ENCODE measurements around the gene MITF.
"Not testable (repeated sequence)": the region's sequence is repeated elsewhere in the genome, so short reads cannot be mapped to it uniquely, and the experiment has no call there.

Gene MITF

DNA sequence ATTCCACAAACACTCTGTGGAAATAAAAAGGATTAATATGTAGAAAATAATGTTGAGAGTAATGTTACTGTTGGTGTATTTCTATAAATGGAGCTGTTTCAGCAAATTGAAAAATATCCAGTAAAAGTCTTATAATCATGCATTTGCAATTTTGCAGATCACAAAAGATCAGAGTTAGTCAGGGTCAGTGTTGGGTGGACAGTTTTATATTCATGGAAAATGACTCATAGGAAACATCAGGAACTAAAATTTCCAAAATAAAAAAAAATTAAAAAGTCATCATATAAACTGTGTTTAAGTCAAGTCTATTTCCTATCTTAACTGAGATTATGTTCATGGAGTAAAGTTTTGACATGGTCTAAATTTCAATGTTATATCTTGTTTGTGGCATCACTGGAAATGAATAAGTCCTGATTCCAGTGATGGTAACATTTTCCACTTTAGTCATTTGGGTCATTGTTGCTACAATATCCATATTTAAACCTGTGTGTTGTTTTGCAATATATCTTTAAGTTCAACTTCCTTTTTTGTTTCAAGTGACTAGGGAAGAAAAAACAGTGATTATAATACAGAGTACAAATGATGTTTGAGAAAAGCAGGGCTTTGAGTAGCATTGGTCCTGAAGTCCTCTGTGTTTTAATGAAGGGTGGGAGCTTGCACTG, 37.8 kb downstream of the MITF start:
- FAIRE-seq, result no peak
- DNase-seq (ENCODE audit: insufficient read length), result no peak

DNA sequence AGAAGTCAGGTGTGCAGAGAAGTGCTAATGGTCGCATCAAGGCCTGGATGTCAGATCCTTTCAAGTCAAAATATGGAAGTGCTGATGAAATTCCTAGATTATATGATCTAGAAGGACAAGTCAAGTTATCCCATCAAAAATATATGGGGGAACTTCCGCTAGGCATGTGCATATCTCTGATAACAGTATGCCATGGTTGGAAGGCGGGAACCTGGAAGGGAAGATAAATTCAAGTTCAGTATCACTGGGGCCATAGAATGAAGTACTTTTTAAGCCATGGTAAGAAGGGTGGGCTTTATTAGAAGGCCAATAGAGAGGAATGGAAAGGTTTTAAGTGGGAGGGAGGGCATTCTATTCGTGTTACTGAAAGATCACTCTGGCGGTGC, 38.3 kb downstream of the MITF start:
- FAIRE-seq, result no peak
- no peak for DNase-seq (ENCODE audit: insufficient read length)
- no peak for TF ChIP-seq POLR2AphosphoS5 (IDR thresholded peaks at IDR 0.05; ENCODE audit: low read depth, low read length)
- no peak for TF ChIP-seq TAF1 (IDR thresholded peaks at IDR 0.05; ENCODE audit: borderline replicate concordance, low read depth, low read length)
- TF ChIP-seq POLR2A (IDR thresholded peaks at IDR 0.05; ENCODE audit: low read depth, low read length), result no peak

More for the DNA sequence above, 37.8 kb downstream of the MITF start:
- TF ChIP-seq TAF1 (IDR thresholded peaks at IDR 0.05; ENCODE audit: borderline replicate concordance, low read depth, low read length), result no peak
- TF ChIP-seq POLR2AphosphoS5 (IDR thresholded peaks at IDR 0.05; ENCODE audit: low read depth, low read length), result no peak
- no peak for TF ChIP-seq POLR2A (IDR thresholded peaks at IDR 0.05; ENCODE audit: low read depth, low read length)

DNA sequence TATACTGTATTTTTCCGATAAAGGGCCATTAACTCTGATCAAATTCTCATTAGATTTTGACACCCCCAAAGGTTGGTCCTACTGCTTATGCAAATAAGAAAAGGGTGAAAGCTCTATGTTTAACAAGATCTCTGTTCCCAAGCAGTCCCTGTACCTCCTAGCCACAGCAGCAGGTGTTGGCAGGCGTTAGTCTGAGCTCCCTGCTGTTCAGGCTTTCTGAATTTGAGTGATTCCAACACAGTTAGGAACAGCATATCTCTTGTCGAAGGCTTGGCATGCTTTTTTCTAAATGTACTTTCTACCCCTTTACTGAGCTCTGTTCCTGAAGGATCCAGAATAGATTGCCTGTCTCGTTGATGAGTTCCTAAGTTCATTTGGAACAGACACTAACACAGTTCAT, 42.3 kb downstream of the MITF start:
- FAIRE-seq, result no peak
- no peak for DNase-seq (ENCODE audit: insufficient read length)
- TF ChIP-seq POLR2A (IDR thresholded peaks at IDR 0.05; ENCODE audit: low read depth, low read length) (no peak), POLR2AphosphoS5 (IDR thresholded peaks at IDR 0.05; ENCODE audit: low read depth, low read length) (no peak), TAF1 (IDR thresholded peaks at IDR 0.05; ENCODE audit: borderline replicate concordance, low read depth, low read length) (no peak)

DNA sequence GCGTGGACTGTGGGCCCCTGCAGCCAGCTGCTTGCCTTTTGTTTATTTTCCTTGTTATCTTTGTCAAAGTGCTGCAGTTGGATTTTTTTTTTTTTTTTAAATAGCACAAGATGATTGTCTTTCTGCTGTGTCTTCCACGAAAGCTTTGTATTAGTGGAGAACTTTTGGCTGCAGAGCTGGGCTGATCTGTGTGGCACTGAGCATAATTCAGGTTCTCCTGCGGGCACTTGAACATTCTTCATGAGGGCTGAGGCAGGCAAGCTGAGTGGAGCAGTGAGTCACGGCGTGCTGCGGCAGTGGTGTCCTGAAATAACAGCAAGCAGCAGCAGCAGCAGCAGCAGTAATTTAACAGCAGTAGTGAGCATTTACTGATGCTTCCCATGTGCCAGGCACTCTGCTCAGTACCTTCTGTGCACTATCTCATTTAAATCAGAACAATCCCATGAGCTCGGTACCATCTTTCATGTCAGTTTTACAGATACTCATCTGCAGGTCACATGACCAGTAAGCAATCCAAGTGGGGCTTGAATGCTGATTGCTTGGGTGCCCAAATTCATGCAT, 45.8 kb downstream of the MITF start:
- FAIRE-seq (no peak), DNase-seq (ENCODE audit: insufficient read length) (no peak)
- TF ChIP-seq POLR2A (IDR thresholded peaks at IDR 0.05; ENCODE audit: low read depth, low read length), result no peak
- TF ChIP-seq POLR2AphosphoS5 (IDR thresholded peaks at IDR 0.05; ENCODE audit: low read depth, low read length), result no peak
- TF ChIP-seq TAF1 (IDR thresholded peaks at IDR 0.05; ENCODE audit: borderline replicate concordance, low read depth, low read length), result no peak

DNA sequence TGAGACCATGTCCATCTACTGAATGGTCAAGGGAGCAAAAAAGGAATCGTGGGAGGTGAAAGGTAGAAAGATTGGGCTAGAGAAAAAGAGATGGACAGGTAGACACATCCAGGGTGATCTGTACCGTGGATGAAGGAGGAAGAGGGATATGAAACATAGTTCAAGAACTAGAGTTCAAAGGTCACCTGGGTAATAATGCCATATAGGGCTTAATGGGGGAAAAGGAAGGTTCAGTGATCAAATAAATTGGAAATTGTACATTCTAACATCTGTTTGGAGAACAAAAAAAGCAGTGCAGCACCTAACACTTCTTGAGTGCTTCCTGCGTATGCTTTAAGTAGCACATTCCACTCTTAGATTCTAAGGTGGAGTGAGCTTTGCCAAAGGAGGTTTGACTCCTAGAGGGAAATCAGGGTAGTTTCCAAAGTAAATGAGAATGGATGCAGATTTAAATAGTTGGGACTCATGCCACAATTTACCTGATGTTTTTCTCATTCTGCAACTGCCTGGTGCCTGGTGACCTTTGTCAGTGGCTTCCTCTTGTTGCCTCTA, 46.6 kb downstream of the MITF start:
- no peak for TF ChIP-seq POLR2AphosphoS5 (IDR thresholded peaks at IDR 0.05; ENCODE audit: low read depth, low read length)
- no peak for TF ChIP-seq POLR2A (IDR thresholded peaks at IDR 0.05; ENCODE audit: low read depth, low read length)
- no peak for TF ChIP-seq TAF1 (IDR thresholded peaks at IDR 0.05; ENCODE audit: borderline replicate concordance, low read depth, low read length)
- DNase-seq (ENCODE audit: insufficient read length) (no peak), FAIRE-seq (no peak)

DNA sequence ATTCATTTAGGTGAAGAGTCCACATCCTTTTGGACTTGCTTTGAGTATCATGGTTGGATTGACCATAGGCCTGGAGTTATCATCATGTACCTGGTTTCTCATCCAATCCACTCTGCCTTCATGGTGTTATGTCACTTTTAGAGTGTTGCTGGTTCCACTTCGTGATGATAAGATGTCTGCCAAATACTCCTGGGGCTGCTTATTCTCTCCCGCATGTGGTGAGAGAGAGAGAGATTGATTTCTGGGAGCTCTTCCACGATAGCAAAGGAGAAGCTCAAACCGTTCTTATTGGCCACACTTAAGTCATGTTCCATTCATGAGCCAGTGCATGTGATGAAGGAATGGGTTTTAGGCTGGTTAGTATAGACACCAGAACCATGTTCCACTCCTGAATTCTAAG, 47.6 kb downstream of the MITF start:
- no peak for FAIRE-seq
- no peak for DNase-seq (ENCODE audit: insufficient read length)
- no peak for TF ChIP-seq POLR2A (IDR thresholded peaks at IDR 0.05; ENCODE audit: low read depth, low read length)
- TF ChIP-seq POLR2AphosphoS5 (IDR thresholded peaks at IDR 0.05; ENCODE audit: low read depth, low read length), result no peak
- TF ChIP-seq TAF1 (IDR thresholded peaks at IDR 0.05; ENCODE audit: borderline replicate concordance, low read depth, low read length), result no peak

DNA sequence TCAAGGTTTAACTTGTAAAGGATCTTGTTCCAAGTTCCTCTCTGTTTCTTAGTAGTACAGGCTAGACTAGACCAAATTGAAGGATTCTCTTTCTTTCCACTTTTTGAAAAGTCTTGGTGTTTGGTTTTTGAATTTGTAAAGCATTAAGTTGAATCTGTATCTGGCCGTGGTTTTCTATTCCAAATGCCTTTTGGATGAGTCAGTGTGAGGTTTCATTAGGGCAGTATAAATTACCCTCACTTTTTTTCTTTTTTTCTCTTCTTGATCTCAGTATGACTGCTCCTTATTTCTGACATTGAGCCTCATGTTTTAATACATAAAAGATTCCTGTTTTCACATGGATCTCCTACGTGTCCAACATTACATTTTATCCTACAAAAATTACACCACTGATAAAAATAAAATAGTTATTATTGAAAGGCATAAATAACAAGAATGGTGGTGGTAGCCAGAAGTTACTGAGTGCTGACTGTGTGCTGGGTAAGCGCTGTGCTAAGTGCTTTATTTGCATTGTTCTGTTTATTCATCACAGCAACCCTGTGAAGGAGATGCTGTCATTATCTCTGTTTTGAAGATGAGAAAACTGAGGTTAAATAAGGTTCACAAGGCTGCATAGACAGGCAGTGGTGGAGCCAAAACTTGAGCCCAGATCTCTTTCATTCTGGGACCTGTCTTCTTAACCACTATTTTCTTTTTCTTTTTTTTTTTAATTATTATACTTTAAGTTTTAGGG, 48.3 kb downstream of the MITF start:
- no peak for DNase-seq (ENCODE audit: insufficient read length)
- no peak for TF ChIP-seq POLR2A (IDR thresholded peaks at IDR 0.05; ENCODE audit: low read depth, low read length)
- TF ChIP-seq TAF1 (IDR thresholded peaks at IDR 0.05; ENCODE audit: borderline replicate concordance, low read depth, low read length), result no peak
- TF ChIP-seq POLR2AphosphoS5 (IDR thresholded peaks at IDR 0.05; ENCODE audit: low read depth, low read length), result no peak
- FAIRE-seq, result no peak

DNA sequence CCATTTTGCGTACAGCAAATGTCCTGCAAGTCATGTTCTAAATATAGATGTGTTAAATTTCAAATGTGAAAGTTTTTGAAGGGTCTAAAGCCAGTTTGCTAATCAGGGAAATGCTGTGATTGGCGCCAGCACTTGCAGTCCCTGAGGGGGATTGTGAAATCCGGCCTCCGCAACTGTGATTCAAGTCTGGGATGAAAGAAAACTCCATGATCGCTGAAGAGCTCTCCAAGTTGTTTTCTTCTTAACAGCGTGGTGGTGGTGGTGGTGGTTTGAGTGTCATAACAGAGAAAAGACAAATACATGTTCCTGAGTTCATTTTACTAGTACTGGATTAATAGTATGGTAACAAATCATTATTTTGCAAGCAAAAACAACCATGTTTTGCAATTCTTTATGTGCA, 51.8 kb downstream of the MITF start:
- FAIRE-seq, result no peak

DNA sequence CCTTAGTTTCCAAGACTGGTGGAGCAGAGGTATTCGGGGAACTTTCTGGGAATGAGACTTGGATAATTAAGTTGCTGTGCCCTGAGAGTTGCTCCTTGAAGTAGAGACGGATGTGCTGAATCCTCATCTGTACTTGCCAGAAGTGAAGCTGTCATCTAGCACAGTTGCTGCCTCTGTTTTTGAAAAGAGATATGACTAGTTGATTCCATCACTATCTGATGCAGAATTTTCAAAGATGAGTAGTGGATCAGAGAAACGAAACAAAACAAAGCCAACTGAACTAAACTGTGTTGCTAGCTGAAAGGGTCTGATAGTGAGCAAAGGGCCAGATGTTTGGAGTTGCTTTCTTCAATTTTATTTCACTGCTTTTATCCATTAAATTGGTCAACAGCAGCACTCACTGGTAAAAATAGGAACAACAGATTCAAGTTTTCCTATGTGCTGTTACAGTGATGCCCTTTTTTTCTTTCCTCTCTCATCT, 52.7 kb downstream of the MITF start:
- no peak for DNase-seq (ENCODE audit: insufficient read length)
- TF ChIP-seq POLR2AphosphoS5 (IDR thresholded peaks at IDR 0.05; ENCODE audit: low read depth, low read length) (no peak), TAF1 (IDR thresholded peaks at IDR 0.05; ENCODE audit: borderline replicate concordance, low read depth, low read length) (no peak), POLR2A (IDR thresholded peaks at IDR 0.05; ENCODE audit: low read depth, low read length) (no peak)
- no peak for FAIRE-seq

More for the DNA sequence above, 51.8 kb downstream of the MITF start:
- TF ChIP-seq POLR2AphosphoS5 (IDR thresholded peaks at IDR 0.05; ENCODE audit: low read depth, low read length) (no peak), POLR2A (IDR thresholded peaks at IDR 0.05; ENCODE audit: low read depth, low read length) (no peak), TAF1 (IDR thresholded peaks at IDR 0.05; ENCODE audit: borderline replicate concordance, low read depth, low read length) (no peak)
- DNase-seq (ENCODE audit: insufficient read length), result no peak

DNA sequence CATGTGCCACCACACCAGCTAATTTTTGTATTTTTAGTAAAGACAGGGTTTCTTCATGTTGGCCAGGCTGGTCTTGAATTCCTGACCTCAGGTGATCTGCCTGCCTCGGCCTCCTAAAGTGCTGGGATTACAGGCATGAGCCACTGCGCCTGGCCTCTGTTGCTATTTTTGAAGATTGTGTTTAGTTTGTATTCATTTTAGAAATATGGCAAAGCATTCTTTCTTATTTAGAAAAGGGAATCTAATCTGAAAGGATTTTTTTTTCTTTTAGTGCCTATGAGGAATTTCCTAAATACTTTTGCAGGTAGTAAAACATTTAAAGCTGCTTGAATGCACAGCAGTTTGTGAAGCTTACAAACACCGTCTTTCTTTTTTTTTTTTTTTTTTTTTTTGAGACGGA, 56.9 kb downstream of the MITF start:
- not testable (repeated sequence) for FAIRE-seq; DNase-seq (ENCODE audit: insufficient read length)

DNA sequence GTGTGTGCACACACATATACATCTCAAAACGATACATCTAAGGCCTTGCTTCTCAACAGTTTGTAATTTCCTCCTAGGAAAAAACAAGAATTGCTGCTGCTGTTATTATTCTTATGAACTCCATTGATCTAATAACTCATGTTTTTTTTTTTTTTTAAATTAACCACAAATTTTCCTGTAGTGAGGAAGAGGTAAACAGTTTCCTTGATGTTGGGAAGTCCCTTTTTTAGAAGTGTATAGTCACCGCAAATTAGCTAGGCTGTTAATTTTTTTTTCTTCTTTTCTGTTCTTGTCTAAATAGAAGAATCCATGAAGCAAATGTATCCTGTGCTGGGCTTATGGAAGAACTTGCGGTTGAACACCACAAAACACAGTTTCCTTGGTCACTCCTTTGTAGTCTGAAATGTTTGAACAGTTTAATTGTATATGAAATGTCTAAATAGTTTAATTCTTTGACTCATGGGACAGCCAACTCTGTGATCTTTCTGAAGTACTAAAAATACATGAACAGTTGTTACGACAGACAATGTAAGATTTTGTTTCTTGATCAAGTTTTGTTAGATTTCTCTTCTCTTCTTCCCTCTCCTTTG, 64.5 kb downstream of the MITF start:
- no peak for DNase-seq (ENCODE audit: insufficient read length)
- TF ChIP-seq POLR2AphosphoS5 (IDR thresholded peaks at IDR 0.05; ENCODE audit: low read depth, low read length) (no peak), POLR2A (IDR thresholded peaks at IDR 0.05; ENCODE audit: low read depth, low read length) (no peak), TAF1 (IDR thresholded peaks at IDR 0.05; ENCODE audit: borderline replicate concordance, low read depth, low read length) (no peak)
- no peak for FAIRE-seq
